CD4-positive, alpha-beta T cell treated with Interferon gamma for 1 hour (primary cell): ENCODE results near the gene TRIOBP.

Source experiments
- DNase-seq: peaks from one replicate; pipeline ENCODE4 v3.0.0-alpha.2; 2020

Gene TRIOBP

DNA sequence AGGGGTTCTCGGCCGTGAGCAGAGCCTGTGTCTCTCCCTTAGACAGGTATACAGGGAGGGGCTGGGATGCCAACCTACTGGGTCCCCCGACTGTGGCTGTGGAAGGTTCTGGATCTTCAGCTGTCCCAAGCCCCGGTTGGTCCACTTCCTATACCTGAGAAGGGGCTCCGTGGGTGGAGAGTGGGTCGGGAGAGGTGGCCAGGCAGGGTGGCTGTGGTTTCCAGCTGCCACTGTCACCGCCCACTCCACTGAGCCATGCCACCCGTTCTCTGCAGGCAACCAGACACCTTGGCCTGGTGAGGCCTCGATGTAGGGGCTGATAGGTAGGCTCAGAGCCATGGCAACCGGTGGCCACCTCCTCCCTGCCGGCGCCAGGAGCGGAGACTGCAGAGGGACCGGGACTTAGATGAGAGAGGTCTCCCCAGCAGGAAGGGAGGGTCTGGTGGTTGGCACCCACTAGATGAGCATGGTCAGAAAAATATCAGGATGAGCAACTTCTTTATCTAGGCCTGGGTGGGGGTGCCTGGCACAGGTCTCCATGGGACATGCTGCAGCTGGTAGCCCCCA is 53.8 kb downstream of the TRIOBP start:
- DNase-seq, result no peak

GRCh38 chr22:37751449-37752188 is 54.8 kb downstream of the TRIOBP start:
- no peak for DNase-seq

DNA sequence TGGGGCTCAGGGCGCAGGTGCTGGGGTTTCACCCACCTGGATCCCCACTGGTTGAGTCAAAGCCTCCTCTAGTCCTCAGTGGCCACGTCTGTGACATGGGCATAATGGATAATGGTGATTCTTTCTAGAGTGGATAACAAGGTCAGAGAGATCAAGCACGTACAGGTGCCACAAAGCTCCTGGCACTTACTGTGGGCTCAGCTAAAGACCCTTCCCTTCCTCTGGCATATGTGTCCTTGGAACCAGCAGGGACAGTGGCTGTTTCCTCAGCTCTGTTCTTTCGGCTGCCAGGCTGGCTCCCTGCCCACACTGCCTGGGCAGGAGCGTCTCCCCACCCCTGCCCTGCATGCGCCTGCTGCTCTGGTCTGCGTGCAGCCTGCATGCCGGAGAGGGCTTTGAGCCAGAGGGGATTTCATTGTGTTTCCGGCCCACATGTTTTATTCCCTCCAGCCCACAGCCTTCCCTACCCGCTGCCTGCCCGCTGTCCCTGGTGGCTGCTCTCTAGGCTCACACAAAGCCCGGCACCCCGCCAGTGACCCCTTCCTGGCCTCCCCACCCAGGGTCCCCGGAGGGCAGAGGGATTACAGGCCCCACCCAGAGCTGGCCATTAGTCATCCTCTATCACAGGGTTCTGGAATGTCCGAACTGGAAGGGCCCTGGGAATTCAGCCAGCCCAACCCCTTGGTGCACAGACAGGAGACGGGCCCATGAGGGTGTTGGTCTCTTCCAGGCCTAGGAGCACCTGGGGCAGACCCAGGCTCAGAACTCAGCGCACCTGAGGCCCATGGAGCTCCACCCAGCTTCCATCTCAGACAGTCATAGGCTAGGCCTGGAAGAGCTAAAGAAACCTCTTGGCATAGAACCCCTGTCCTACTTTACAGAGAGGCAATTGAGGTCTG is 55.6 kb downstream of the TRIOBP start:
- no peak for DNase-seq

GRCh38 chr22:37753746-37754145 is 56.9 kb downstream of the TRIOBP start:
- no peak for DNase-seq

GRCh38 chr22:37757663-37758062 is 60.8 kb downstream of the TRIOBP start:
- DNase-seq, result no peak

DNA sequence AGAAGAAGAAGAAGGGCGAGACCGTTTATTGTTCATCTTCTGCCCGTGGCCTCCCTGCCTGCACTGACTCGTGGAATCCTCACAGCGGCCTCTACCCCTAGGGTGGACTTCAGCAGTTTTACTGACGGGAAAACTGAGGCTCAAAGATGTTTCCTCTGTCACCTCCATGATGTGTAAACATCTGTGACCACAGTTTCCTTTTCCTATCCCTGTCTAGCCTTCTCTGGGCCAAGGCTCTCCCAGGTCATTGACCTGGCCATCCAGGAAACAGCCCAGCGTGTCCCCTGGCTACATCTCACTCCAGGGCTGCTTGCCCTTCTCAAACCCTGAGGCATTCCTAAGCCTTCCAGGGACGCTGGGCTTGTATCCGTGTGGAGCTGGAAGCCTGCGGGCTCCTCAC is 61.8 kb downstream of the TRIOBP start:
- no peak for DNase-seq

- DNase-seq, result no peak
Measured at GRCh38 chr22:37759281-37759680, 62.4 kb downstream of the TRIOBP start.

DNA sequence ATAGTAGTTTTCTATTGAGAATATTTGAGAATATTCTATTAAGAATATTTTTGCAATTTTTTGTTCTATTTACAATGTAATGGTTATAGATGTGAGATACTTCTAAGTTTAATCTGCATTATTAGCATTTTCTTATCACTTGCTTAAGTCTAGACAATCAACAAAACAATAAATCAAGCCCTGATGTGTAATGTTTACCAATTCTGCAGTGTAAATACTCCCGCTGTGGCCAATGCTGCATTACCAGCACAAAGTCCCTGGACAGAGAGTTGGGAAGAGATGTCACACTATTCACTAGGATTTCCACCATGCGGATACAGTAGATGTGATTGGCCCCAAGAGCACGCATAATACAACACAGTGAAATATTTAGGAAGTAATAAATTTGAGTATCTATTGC is 63.3 kb downstream of the TRIOBP start:
- DNase-seq, result no peak

DNA sequence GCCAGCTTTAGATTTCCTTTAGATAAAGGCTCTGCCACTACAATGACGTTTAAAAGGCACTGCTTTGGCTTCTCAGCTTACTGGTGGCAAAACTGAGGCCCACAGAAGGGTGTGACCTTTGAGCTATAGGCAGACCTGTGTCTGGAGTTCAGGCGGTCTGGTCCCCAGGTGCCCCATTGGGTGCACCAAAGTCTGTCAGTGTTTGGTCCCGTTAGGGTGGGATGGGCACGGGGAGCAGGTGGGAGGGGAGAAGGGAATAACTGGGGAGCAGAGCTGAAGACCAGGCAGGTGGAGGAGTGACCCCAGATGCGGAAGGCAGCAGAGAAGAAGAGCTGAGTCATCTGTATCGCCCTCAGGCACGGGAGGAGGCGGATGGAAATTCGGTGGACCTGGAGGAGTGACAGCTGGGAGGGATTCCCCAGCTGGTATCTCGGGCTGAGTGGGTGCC is 65.6 kb downstream of the TRIOBP start:
- DNase-seq, result no peak

DNA sequence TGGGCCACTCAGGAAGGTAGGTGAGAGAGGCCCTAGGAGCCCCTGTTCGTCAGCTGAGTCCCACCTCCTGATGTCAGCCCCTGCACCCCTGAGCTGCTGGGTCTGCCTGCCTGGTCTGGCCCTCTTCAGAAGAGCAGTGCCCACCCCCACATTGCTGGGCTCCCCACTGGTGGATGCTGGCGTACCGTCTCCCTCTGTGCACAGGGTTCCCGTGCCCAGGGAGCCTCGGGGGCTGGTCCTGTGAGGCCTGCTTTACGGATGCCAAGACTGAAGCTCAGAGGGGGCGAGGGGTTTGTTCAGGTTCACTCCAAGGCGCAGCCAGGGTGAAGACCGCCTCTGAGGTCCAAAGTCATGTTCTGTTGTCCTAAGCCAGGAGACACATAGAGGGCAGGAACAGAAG is 66.2 kb downstream of the TRIOBP start:
- no peak for DNase-seq

DNA sequence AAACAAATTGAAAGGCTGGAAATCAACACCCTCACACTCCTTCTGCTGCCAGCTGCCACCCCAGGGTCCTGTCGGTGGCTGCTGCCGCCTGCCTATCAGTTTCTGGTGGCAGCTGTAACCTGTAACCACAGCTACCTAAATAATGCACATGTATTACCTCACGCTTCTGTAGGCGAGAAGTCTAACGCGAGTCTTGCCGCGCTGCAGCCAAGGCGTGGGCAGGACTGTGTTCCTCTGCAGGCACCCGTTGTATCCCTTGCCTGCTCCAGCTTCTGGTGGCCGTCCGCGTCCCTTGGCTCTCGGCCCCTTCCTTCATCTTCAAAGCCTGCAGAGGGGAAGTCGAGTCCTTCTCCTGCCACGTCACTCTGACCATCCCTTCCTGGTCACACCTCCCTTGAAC is 66.8 kb downstream of the TRIOBP start:
- DNase-seq, result no peak

- no peak for DNase-seq
Measured at GRCh38 chr22:37764622-37765021, 67.8 kb downstream of the TRIOBP start.

DNA sequence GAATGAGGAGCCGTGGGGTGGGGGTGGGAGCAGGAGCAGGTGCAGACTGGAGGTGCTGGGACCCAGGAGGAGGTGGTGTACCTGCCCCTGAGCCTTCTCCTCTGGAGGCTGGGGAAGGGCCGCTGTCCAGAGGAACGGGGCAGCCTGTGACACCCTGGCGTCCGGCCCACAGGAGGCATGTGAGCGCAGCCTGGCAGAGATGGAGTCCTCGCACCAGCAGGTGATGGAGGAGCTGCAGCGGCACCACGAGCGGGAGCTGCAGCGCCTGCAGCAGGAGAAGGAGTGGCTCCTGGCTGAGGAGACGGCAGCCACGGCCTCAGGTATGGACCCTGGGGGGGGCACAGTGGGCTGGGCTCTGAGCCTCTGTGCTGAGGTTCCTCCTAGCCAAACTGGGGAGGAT is 68.7 kb downstream of the TRIOBP start:
- no peak for DNase-seq

DNA sequence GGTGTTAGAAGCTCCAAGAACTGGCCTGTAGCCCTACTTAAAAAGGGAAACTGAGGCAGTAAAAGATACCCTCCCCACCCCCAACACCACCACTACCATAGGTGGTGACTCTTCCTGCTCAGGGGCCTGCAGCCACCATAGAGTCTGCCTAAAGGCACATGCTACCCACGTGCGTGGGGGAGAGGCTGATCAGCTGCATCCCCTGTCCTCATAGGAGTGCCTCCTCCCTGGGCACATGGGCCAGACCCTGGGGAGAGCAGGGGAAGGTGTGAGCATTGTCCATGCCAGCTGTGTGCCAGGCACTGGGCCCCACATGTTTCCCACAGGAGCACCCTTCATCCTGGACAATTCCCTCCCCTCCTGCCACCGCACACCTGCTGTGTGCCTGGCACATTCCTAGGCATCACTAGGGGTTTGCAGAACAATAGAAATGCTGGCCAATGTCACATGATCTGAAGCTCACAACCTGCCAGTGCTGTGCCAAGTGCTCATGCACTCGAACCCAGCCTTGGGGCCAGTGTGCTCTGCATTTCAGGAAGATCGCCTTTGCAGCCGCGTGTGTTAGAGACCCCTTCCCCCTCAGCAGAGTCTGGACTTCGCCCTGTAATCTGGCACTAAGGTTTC is 69.2 kb downstream of the TRIOBP start:
- DNase-seq, result no peak

GRCh38 chr22:37768273-37768672 is 71.4 kb downstream of the TRIOBP start:
- DNase-seq, result no peak

DNA sequence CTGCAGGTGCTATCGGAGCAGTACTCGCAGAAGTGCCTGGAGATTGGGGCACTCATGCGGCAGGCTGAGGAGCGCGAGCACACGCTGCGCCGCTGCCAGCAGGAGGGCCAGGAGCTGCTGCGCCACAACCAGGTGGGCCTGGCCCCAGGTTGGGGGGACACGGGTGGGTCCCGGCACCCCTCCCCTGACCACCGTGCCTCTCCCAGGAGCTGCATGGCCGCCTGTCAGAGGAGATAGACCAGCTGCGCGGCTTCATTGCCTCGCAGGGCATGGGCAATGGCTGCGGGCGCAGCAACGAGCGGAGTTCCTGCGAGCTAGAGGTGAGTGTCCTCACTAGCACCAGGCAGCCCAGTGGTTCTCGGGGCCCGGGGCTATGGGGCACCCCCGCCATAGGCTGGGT is 72.2 kb downstream of the TRIOBP start:
- DNase-seq, result no peak

GRCh38 chr22:37771081-37771480 is 74.2 kb downstream of the TRIOBP start:
- no peak for DNase-seq

DNA sequence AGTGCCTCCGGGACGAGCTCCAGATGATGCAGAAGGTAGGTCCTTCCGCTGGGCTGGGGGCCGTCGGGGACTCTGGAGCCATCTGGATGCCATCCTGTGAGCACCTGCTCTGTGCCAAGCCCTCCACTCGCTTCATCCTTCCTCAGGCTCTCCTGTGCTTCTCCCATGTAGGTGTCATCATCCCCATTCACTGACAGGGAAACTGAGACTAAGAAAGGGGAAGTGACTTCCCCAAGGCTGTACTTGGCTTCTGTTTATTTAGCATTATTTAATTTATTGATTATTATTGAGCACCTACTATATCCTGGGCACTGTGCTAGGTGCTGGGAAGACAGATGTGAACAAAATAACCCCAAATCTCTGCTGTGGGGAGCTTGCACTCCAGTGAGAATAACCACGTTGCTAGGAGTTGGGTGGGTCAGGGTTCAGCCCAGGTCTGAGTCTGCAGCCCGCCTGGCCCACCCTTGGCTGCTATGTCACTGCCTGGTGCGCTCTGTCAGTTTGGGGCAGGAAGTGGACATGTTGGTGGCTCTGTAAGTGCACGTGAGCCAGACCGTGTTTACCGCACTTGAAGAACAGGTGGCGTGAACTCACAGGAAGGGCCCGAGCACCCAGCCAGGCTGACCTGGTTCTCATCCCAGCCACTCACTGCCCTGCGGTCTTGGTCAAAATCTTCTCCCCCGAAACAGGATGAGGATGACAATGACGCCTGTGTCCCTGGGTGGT is 75.0 kb downstream of the TRIOBP start:
- no peak for DNase-seq

DNA sequence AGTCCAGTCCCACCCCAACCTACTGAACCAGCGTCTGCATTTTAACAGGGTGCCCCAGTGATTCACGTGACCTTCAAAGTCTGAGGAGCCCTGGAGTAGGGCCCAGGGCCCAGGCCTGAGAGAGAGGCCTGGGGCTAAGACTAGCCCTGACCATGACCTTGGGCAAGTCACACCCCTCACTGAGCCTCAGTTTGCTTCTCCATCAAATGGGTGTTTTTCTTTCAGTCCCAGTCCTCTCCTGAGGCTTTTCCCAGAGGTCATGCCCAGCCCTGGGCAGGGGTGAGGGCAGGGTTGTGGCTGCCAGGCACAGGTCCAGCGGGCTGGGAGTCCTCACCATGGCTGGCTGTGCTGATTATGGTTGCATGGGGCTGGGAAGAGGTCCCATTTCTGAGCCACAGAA is 77.9 kb downstream of the TRIOBP start:
- no peak for DNase-seq

GRCh38 chr22:37775785-37776638 is 79.2 kb downstream of the TRIOBP start:
- DNase-seq, result no peak

DNA sequence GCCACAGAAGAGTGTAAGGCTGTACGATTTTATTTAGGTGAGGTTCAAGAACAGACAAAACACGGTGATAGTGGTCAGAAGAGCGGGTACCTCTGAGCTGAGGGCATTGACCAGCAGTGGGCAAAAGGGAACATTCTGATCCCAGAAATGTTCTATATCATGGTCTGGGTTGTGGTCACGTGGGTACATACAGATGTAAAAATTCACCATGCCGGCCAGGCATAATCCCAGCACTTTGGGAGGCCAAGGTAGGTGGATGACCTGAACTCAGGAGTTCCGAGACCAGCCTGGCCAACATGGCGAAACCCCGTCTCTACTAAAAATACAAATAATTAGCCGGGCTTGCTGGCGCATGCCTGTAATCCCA is 79.8 kb downstream of the TRIOBP start:
- DNase-seq, result no peak
